HG02884 (cell line): ENCODE measurements around the gene ITGB6.

Source experiments
- ATAC-seq: cut with Tn5 transposase; IDR thresholded peaks from one replicate; pipeline ENCODE4 v1.9.1; 2021; ENCODE audit warnings: mild to moderate bottlenecking, moderate library complexity; ENCODE audit not compliant: unreplicated experiment

Gene ITGB6

DNA sequence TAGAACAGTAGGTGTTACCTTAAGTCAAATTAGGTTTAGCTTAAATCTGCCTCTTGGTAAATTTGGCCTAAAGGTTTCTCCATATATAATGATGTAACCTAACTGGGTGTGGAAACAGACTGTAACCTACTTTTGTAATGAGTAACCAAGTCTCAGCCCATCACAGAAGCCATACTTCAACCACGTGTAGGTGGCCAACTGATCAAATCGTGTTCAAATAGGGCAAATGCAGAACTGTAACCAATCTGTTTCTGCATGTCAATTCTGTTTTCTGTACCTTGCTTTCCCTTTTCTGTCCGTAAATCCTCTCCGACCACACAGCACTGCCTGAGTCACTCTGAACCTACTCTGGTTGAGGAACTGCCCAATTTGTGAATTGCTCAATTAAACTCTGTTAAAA is 103.7 kb downstream of the ITGB6 start:
- ATAC-seq, result peak; percentile 84

DNA sequence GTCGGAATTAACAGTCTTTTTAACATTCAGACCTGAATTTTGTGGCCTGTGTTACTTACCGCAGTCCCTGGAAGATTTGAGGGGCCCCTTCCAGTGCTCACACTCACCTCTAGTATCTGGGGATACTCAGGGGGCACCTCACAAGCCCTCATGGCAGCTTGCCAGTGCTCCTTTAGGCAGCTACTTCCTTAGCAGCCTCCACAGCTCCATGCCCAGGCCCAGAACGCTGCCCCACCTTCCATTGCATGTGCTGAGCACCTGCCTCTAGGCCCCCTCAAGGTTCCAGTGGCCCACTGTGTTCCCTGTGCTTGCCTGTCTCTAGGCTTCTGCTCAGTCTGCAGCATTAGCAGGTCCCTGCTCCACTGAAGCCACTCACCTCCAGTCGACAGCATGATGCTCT is 107.6 kb downstream of the ITGB6 start:
- ATAC-seq, result no peak

DNA sequence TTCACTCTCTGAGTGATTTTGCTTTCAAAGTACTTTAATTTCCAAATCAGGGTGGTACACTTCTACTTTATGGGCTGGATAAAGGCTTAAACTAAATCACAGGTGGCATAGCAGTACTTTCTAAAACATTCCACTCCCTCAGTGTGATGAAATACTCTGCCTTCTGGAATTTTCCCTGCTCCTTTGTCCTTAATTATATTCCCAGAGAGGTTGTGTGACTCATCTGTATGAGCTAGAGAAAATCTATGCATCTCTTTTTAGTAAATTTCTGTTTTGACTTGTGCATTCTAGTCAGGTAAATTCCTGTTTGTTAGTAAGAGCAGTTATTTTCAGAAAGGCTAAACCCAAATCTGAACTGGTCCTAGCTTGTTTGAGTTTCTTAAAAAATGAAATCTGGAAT is 108.7 kb downstream of the ITGB6 start:
- ATAC-seq, result no peak

DNA sequence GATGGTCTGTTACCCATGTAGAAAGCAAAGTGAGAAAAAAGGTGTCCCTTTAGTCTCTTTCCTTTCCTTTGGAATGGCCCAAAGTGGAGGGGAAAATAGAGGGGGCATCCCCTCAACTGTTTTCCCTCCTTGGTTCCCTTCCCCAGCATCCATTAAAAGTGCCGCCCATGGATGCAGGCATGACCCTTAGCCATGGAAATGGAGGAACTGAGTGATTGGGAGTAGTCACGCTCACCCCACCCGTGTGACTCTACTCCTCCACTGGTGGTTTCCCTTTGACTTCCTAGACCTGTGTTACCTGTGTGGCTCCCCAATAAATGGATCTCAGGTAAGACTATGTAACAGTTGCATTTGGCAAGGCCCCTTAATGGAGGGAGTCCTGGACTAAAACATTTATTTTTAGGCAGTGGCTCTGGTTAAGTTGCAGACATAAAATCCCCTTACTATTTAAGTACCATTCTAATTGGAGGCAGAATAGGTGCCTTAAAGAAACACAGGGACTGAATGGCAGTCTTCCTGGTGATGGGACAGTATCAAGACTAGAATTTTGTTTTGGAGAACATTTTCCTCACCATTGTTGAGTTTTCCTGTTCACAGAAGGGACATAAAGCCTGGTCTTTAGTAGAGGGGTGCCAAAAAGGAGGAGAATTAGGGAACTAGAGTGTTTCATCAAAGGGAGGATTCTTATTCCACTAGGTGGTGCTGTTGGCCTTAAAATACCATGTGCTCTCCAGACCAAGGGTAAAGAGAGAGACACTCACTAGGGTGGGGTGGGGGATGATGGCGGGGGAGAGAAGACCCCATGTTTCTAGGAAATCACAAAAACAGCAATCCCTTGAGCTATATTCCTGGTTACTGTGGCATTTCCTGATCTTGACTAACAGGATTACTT is 112.0 kb downstream of the ITGB6 start:
- ATAC-seq, result no peak

DNA sequence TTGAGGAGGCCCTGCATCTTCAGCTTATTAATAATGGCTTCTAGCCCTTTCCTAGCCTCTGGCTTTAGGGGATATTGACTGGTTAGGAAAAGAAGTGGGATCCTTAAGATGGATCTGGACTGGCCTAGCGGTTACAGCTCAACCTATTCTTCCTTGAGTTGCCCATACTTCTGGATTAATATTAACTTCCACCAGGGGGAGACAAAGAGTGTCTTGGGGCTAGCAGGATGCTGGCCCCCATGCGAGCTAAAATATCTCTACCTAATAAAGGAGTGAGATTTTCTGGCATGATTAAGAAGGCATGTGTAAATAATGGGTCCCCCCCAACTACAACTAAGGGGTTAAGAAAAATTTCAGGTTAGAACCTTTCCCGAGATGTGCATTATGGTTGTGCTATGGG is 114.4 kb downstream of the ITGB6 start:
- ATAC-seq, result no peak

DNA sequence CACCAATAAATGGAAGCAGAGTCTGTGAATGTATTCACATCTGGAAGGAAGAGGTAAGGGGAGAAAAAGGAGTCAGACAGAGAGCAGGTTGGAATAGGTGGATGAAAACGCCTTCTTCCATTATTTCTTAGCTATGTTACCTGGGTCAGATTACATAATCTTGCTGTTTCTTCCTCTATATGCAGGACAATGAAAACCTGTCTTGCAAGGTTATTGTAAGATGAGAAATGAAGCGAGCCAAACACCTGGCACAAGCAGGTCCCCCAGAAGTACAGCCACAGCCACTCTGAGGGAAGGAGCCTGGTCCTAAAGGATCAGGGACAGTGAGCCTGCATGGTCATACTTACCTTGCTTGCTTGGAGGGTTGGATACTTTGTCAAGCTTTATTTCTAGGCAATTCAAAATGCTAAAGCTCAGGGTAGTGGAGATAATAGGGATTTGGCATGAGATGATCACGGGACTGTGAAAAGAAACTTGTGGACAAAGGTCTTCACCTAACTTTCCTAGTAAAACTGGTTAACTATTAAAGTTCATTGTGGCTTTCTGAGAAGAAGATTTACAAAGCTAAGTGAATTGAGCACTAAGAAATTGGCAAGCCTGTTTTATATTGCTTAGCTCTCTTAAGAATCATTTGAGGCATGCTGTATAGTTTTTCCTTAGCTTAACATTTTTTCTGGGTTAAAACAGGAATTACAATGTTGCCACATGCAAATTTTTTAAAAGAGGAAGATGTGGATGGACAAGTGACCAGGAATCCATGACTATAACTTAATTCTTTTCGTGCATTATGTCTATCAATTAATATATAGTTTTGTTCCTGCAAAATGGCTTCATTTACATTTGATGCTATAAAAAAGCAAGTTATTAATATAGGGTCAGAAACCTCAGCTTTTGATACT is 121.9 kb downstream of the ITGB6 start:
- no peak for ATAC-seq

DNA sequence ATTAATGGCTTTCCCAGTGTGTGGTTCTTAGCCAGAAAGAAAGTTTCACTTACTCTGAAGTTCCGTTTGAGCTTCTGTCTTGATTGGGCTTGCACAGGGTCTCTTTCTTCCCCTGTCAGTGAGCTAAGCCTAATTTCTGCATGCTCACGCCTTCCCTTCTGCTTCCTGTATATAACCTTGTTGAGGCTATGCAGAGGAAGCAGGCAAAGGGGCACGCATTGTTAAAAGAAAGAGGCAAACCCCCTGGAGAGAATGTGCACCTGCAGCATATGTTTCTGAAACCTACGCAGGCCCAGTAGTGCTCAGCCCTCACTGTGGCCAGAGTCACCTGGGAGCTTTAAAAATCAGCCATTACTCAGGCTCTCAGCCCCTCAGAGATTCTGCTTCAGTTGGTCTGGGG is 123.2 kb downstream of the ITGB6 start:
- ATAC-seq, result no peak

DNA sequence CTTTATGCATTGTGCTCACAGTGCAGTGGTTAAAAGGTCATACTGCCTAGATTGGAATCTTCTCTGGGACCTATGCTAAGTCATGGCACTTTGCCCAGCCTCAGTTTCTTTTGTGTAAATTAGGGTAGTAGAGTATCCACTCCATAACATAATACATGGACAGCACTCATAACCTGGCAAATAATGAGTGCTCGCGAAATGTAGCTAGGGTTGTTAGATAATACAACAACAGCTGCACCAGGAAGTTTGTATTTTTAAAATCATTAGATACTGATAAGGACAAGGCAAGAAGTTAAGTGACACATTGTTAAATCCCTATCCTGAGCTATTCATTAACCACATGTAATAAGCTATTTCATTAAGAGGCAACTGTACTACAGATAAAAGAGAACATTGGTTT is 123.8 kb downstream of the ITGB6 start:
- ATAC-seq, result no peak

DNA sequence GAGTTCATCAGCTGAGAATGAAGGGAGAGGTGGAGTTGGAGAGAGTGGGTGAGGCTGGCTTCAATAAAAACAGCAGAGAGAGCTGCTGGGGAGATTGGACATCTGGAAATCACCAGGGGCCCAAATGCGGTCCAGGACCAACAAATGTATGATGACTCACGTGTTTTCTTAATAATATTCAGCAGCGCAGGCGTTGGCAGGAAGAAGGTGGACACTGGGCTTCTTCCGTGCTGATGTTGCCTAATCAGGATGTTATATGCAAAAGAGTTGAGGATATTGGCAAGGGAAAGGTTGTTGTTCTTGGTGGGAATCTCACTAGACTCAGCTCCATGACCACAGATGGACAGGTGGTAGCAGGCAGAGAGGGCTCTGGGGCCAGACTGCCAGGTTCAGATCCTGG is 124.9 kb downstream of the ITGB6 start:
- ATAC-seq, result no peak

DNA sequence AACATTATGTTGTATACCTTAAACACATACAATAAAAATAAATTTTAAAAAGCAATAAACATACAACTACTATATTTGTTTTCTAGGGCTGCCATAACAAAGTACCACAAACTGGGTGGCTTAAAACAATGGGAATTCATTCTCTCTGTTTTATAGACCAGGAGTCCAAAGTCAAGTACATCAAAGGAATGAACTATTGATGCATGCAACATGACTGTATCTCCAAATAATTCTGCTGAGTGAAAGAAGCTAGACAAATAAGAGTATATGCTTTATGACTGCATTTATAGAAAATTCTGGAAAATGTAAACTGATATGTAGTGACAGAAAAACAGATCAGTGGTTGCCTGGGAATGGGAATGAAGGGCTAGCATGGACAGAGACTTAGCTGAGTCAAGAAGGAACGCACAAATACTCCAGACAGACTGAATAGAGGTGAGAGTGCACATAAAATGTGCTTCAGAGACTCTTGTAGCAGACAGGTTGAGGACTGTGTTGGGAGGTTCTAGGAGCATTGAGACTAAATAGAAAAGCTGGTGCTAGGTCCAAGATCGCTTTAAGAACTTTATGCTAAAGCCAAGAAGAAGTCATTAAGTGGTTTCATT is 126.7 kb downstream of the ITGB6 start:
- ATAC-seq, result no peak

DNA sequence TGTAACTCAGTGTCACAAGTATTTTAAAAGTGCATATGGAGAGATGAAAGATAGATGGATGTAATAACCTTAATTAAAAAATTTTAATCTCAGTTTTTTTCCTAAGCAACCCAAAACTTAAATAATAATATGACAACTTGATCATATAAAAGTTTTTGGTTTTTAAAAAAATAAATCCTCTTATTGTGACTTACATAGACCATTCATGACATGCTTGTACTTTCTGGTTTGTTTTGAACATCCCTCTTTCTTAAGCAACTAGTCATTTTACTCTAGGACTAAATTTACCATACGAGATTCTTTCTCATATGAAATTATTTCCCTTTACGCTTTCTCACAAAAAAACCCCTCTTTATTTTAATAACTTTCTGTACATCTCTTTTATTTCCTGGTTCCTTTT is 131.2 kb downstream of the ITGB6 start:
- ATAC-seq, result no peak

DNA sequence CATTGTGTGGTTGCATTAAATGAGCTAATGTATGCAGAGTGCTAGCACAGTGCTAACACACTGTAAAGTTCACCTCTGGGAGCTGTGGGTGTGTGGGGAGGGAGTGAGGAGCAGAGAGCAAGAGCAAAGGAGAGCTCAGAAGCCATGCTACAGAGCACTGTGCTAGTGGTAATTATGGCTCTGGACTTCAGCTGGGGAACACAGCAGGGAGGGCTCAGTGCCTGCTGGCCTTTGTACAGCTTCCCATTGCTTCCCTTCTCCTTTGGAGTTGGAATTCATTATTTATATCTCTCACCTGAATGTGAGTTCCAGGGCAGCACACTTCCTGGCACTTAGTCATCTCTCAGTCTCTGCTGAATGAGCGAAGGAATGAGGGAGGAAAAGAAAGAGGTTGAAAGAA is 135.2 kb downstream of the ITGB6 start:
- ATAC-seq, result no peak

DNA sequence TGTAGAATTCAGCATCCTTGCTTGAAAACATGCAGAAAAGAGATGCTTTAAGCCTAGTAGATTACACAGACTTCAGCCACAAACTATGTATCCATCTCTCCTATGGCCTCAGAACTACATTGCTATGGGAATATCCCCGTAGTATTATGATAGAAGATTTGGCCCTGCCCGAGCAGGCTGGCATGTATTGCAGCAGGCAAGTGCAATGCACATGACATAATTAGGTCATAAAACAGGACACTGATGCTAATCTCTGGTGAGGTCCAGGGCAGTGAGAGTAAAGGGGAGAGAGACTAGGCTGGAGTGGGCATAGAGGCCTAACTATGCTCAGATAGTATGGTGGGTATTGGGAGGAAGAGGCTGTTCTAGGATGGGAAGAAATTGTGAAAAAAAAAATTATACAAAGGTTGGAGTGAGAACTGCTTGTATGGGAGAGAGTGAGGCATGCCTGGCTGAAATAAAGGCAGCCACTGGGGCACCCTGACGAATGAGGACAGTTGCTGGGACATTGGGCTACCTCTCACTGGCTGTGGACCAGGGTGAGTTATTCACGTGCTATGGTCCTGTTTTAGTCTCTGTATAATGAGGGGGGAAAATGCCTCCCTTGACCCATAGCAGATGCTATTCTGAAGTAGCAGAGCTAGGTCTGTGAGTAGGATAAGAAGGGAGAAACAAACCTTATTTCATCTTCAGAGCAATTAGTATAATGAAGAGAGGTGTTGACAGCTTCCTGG is 136.0 kb downstream of the ITGB6 start:
- ATAC-seq, result no peak

DNA sequence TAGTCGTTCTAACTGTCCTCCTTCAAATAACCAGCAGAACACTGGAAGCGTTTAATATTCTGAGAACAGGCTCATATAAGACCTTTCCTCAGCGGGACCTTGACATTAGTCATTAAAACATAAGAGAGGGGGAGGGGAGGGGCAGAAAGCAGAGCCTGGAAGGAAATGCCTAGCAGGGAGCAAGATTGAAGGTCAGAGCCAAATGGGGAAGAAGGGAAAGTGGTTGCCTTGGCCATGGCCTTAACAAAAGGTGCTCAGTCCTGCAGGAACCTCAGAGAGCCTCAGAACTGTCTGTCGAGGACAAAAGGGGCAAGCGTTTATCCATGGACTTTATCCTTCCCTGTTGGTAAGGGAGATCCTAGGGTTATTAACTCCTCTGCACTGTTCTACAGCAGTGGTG is 136.8 kb downstream of the ITGB6 start:
- no peak for ATAC-seq

DNA sequence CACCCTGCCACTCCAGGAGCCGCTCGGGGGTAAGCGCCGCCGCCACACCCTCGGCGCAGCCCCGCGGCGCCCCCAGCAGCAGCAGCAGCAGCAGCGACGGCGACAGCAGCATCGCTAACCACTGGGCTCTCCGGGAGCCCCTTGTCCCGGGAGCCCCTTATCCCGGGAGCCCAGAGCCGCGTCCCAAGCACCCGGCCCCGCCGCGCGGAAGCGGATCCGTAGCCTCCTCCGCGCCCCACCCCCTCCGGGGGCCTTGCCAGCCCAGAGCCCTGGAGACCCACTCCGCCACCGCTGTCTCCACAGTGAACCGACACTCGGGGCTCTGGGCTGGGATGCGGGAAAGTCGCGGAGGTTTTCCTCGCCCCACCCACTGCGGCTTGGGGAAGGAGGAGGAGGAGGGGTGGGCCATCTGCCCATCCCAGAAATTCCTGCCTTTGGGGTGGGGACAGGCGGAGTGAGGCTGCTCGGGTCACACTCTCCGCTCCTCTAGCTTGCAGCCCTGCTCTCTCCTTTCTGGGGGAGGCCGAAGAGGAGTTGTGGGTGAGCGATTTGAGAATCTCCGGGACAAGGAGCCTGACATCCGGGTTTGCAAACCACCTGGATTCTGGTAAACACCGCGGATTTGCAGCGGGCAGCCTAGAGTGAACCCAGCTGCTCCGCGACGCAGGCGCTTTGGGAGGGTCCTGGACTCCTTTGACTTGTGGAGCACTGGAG is 137.6 kb downstream of the ITGB6 start, which contains the start of gene PLA2R1:
Gene PLA2R1, minus strand, starts transcription at position 324 of the 714 bp plus-strand sequence. Its CDS starts 212 bp downstream, at position 112.
- ATAC-seq, result no peak

DNA sequence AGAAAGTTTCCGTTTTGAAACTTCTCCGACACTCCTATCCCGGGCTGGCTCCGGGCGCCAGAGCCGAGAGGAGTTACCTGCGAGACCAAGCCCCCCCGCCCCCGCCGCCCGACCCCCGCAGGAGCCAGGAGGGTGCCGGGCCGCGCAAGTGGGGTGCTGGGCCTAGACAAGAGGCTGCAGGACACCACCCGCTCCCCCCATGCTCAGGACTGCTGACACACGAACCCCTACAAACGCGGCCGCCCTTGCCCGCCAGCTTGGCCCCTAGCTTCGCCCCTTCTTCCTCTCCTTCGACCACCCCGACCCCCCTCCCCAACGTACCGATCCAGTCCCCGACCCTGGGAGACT is 138.2 kb downstream of the ITGB6 start:
- ATAC-seq, result no peak

DNA sequence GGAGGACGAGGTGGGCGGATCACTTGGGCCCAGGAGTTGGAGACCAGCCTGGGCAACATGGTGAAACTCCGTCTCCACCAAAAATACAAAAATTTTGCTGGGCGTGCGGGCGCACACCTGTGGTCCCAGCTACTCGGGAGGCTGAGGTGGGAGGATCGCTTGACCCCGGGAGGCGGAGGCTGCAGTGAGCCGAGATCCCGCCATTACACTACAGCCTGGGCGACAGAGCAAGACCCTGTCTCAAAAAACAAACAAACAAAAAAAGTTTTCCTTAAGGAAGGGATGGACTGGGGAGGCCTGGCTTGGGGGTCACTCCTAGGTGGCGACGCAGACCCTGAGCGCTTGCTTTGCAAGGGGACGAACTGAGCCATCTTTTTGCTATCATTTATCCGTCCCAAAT is 138.5 kb downstream of the ITGB6 start:
- ATAC-seq, result no peak

DNA sequence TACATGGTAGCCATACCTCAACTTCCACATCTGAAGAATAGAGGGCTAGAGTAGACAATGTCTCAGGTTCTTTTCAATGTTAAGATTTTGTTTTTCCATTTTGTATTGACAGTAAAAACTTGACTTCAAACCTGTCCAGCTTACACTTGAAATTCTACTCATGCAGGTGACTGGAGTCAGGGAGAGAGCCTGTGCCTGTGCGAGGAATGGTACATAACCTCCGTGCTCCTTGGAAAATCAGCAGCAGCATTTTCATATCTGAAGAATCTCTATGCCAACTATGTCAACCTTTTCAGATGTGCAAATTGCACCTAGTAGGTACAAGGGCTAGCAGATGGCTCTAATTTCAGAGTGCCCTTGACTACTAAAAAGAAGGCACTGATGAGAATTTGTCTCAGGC is 139.8 kb downstream of the ITGB6 start:
- no peak for ATAC-seq

DNA sequence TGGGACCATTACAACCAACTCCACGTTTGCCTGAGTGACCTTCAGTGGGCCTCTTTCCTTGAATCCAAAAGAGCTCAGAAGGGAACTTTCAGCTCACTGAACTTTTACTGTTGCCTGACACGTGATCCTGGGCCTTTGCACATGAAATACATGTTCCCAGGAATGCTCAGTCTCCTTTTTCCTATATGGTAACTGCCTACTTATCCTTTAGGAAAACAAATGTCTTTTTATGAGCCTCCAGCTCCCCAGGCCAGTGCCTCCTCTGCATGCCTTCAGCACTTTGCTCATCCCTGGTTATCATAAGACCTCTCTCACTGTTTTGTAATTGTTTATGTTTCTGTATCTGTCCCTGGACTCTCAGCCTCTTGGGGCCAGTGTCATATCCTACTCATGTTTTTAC is 142.7 kb downstream of the ITGB6 start:
- ATAC-seq, result no peak

DNA sequence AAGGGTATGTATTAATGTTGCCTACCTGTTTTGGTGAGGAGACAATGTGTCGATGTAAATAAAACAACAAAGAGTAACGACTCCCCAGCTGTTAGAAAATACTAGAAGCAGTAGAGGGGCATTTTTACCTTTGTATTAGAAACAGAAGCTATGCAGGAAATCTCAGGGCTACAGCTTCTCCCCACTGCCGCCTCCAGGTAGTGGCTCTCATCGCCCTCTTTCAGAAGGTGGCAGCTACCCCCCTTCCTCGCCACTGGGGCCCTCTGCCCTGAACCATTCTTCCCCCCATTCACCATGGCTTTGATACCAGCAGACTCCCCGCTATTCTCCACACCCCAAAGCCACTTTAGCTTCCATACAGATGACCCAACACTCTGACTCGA is 144.4 kb downstream of the ITGB6 start:
- no peak for ATAC-seq
